Breast epithelium (tissue), 3 donors: Measurements from ENCODE around the gene ACACB.

Experiments
- CTCF ChIP-seq, 3 donors: fragments of 450-650 bp; IDR thresholded peaks; one replicate each; pipeline ENCODE4 v1.5.1; 2016 to 2017; ENCODE audit warnings: antibody characterized with exemption in 3 of 3, mild to moderate bottlenecking in 3 of 3, moderate library complexity in 3 of 3
- POLR2A ChIP-seq: fragments of 450-650 bp; IDR thresholded peaks from one replicate; pipeline ENCODE4 v1.6.1; 2016; ENCODE audit warnings: antibody characterized with exemption, mild to moderate bottlenecking, moderate library complexity
- POLR2AphosphoS5 ChIP-seq, 3 donors: sonication (generic); formaldehyde crosslinking; IDR thresholded peaks; one replicate each; pipeline ENCODE4 v1.6.1; 2017; ENCODE audit warnings: antibody characterized with exemption in 3 of 3

DNA sequence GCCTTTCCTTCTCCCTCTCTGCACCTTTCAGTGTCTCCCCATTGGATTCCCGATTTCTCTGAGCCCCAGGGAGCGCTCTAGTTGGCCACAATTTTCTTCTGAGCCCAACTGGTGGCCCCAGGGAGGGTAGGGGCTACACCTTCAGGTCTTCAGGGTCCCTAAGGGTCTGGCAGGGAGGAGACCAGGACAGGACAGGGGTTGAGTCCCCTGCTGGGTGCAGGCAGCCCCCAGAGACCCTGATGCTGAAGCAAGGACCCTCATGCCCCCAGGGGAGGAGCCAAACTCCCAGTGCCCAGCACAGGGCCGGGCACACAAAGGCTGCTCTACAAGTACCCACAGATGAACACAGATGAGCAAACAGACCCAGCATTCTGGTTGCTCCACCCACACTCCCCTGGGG, 180.0 kb downstream of the ACACB start:
- TF ChIP-seq POLR2AphosphoS5 (IDR thresholded peaks at IDR 0.05): no peak
- no peak for TF ChIP-seq CTCF (IDR thresholded peaks at IDR 0.05)
- TF ChIP-seq POLR2A: no peak
